H9 (cell line): ENCODE data around the gene AAMP. TPM values are rescaled to one million over a fixed set of nuclear protein-coding genes. Genes with fewer than 3 reads are reported as not detected.

ENCODE experiments used
- DNase-seq: peaks from one replicate; pipeline ENCODE4 v3.0.0-alpha.2; 2017
- H2AFZ ChIP-seq: one replicate; pipeline ENCODE4 v1.6.1; 2013; ENCODE audit warnings: mild to moderate bottlenecking, low read length, control low read depth, moderate library complexity
- H2AK5ac ChIP-seq: 2 replicates; pipeline ENCODE4 v1.6.1; 2013; ENCODE audit warnings: low read length, control low read depth, mixed read lengths; ENCODE audit not compliant: insufficient read length
- H2BK120ac ChIP-seq: one replicate; pipeline ENCODE4 v1.6.1; 2013; ENCODE audit warnings: low read depth, mild to moderate bottlenecking, low read length, control low read depth, inconsistent platforms; ENCODE audit not compliant: poor library complexity, severe bottlenecking
- H2BK12ac ChIP-seq: 2 replicates; pipeline ENCODE4 v1.6.1; 2013; ENCODE audit warnings: low read length, control low read depth, mixed read lengths, low read depth; ENCODE audit not compliant: insufficient read length
- H2BK15ac ChIP-seq: 2 replicates; pipeline ENCODE4 v1.6.1; 2013; ENCODE audit warnings: low read depth, low read length, control low read depth
- H2BK20ac ChIP-seq: one replicate; pipeline ENCODE4 v1.6.1; 2013; ENCODE audit warnings: low read depth, mild to moderate bottlenecking, low read length, control low read depth, inconsistent platforms; ENCODE audit not compliant: poor library complexity, severe bottlenecking
- H2BK5ac ChIP-seq: 2 replicates; pipeline ENCODE4 v1.6.1; 2013; ENCODE audit warnings: low read length, control low read depth, mixed read lengths; ENCODE audit not compliant: insufficient read length
- H3K14ac ChIP-seq: 2 replicates; pipeline ENCODE4 v1.6.1; 2013; ENCODE audit warnings: low read length, control low read depth; ENCODE audit not compliant: insufficient read depth
- H3K18ac ChIP-seq: 2 replicates; pipeline ENCODE4 v1.6.1; 2013; ENCODE audit warnings: low read depth, mild to moderate bottlenecking, mixed read lengths, low read length, control low read depth; ENCODE audit not compliant: insufficient read length
- H3K23ac ChIP-seq: 2 replicates; pipeline ENCODE4 v1.6.1; 2013; ENCODE audit warnings: low read length, control low read depth, mixed read lengths, low read depth; ENCODE audit not compliant: insufficient read length
- H3K23me2 ChIP-seq: 2 replicates; pipeline ENCODE4 v1.6.1; 2013; ENCODE audit warnings: low read depth, mild to moderate bottlenecking, mixed read lengths, low read length, control low read depth; ENCODE audit not compliant: insufficient read length, poor library complexity, severe bottlenecking
- H3K27ac ChIP-seq: 2 replicates; pipeline ENCODE4 v1.5.1; 2013; ENCODE audit warnings: low read length, control low read depth, mixed read lengths, low read depth; ENCODE audit not compliant: insufficient read length
- H3K27me3 ChIP-seq: 2 replicates; pipeline ENCODE4 v1.6.1; 2013; ENCODE audit warnings: low read length, control low read depth, inconsistent platforms; ENCODE audit not compliant: insufficient read depth
- H3K4ac ChIP-seq: 2 replicates; pipeline ENCODE4 v1.6.1; 2013; ENCODE audit warnings: low read depth, mild to moderate bottlenecking, control low read depth, inconsistent platforms, low read length, moderate library complexity
- H3K4me1 ChIP-seq: 2 replicates; pipeline ENCODE4 v1.6.1; 2013; ENCODE audit warnings: low read length, control low read depth, inconsistent platforms; ENCODE audit not compliant: insufficient read depth
- H3K4me2 ChIP-seq: 2 replicates; pipeline ENCODE4 v1.6.1; 2013; ENCODE audit warnings: low read length, control low read depth, mixed read lengths; ENCODE audit not compliant: insufficient read length, insufficient read depth
- H3K56ac ChIP-seq: 2 replicates; pipeline ENCODE4 v1.6.1; 2013; ENCODE audit warnings: low read depth, mild to moderate bottlenecking, mixed read lengths, low read length, control low read depth; ENCODE audit not compliant: insufficient read length
- H3K79me1 ChIP-seq: 2 replicates; pipeline ENCODE4 v1.6.1; 2013; ENCODE audit warnings: low read depth, mild to moderate bottlenecking, moderate library complexity, low read length, control low read depth, inconsistent platforms; ENCODE audit not compliant: insufficient read depth, poor library complexity, severe bottlenecking
- H3K79me2 ChIP-seq: 2 replicates; pipeline ENCODE4 v1.6.1; 2013; ENCODE audit warnings: low read length, control low read depth, inconsistent platforms; ENCODE audit not compliant: insufficient read depth
- H3K9ac ChIP-seq: 2 replicates; pipeline ENCODE4 v1.6.1; 2013; ENCODE audit warnings: low read length, control low read depth, mixed read lengths; ENCODE audit not compliant: insufficient read length; ENCODE audit errors: extremely low read depth
- H3K9me3 ChIP-seq: one replicate; pipeline ENCODE4 v1.6.1; 2013; ENCODE audit warnings: low read depth, low read length, inconsistent platforms; ENCODE audit not compliant: control insufficient read depth
- H3T11ph ChIP-seq: one replicate; pipeline ENCODE4 v1.6.1; 2013; ENCODE audit warnings: mild to moderate bottlenecking, low read length, control low read depth, inconsistent platforms
- H4K20me1 ChIP-seq: one replicate; pipeline ENCODE4 v1.6.1; 2013; ENCODE audit not compliant: control insufficient read depth, insufficient read length, insufficient read depth
- H4K5ac ChIP-seq: 2 replicates; pipeline ENCODE4 v1.6.1; 2013; ENCODE audit warnings: low read depth, mild to moderate bottlenecking, mixed read lengths, low read length, control low read depth; ENCODE audit not compliant: insufficient read length
- H4K8ac ChIP-seq: replicated peaks from 2 replicates; pipeline ENCODE4 v1.6.1; 2013; ENCODE audit warnings: low read length, control low read depth, mixed read lengths, low read depth; ENCODE audit not compliant: insufficient read length
- H4K91ac ChIP-seq: 2 replicates; pipeline ENCODE4 v1.6.1; 2013; ENCODE audit warnings: low read depth, mild to moderate bottlenecking, moderate library complexity, mixed read lengths, low read length, control low read depth; ENCODE audit not compliant: insufficient read length
- H3K27ac Mint-ChIP-seq, 3 experiments: 2 replicates in 2 of 3; 3 replicates in 1 of 3; pipeline ENCODE4 v1.8.0; 2020 to 2021; ENCODE audit warnings: mixed read lengths in 3 of 3, mild to moderate bottlenecking in 1 of 3, moderate library complexity in 1 of 3
- H3K27me3 Mint-ChIP-seq: 2 replicates; pipeline ENCODE4 v1.8.0; 2021; ENCODE audit warnings: low read depth, mild to moderate bottlenecking, moderate library complexity, mixed read lengths
- H3K36me3 Mint-ChIP-seq, 3 experiments: 2 replicates in 2 of 3; 3 replicates in 1 of 3; pipeline ENCODE4 v1.8.0; 2020 to 2021; ENCODE audit warnings: low read depth in 3 of 3, mixed read lengths in 3 of 3; ENCODE audit not compliant: insufficient read depth in 1 of 3
- H3K4me1 Mint-ChIP-seq, 2 experiments: 2 replicates each; pipeline ENCODE4 v1.8.0; 2020; ENCODE audit warnings: mixed read lengths in 2 of 2
- H3K4me3 Mint-ChIP-seq, 2 experiments: 2 replicates in 1 of 2; 3 replicates in 1 of 2; pipeline ENCODE4 v1.8.0; 2020 to 2021; ENCODE audit warnings: mild to moderate bottlenecking in 2 of 2, mixed read lengths in 2 of 2, moderate library complexity in 1 of 2
- H3K9me3 Mint-ChIP-seq, 2 experiments: 2 replicates in 1 of 2; 3 replicates in 1 of 2; pipeline ENCODE4 v1.8.0; 2020; ENCODE audit warnings: mild to moderate bottlenecking in 2 of 2, mixed read lengths in 2 of 2, moderate library complexity in 1 of 2
- WGBS: extraction: QIAGEN DNeasy Blood & Tissue Kit; methylation state at CpG from one replicate; pipeline ENCODE4 v1.1.7; 2013; ENCODE audit warnings: missing lambda C conversion rate, low lambda C conversion rate, mixed read lengths; ENCODE audit not compliant: insufficient read length; ENCODE audit errors: extremely low coverage; 5-methylcytosine and 5-hydroxymethylcytosine counted together
- total RNA-seq: library from RNA; stranded (reverse); gene quantifications from 2 replicates; pipeline ENCODE4 v1.2.1, GENCODE V29; 2021
- TF ChIP-seq, protein P1 (sequence below): fragments of 200-600 bp; sonication (generic); conservative IDR thresholded peaks from 3 replicates; pipeline ENCODE4 v1.8.0; 2021; ENCODE audit warnings: antibody characterized with exemption, mild to moderate bottlenecking

AAMP gene
- total RNA-seq, 1 experiment from 2014 or later: 103 TPM

DNA sequence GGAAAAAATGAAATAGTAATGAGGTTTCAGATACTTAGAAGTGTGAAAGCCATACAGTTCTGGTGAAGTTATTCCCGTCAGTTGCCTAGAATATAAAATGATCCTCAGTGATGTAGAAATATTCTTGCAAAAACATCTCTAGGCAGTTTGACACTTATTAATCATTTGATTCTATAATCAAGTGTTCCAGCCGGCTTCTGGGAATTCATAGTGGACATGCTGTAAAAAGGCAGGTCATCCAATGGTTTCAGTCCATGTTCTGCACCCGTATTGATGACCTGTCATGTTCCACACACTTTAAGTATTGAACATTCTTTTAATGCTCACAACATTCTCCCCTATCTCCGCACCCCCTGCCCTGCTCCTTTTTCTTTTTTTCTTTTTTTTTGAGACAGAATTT lies 33.1 kb downstream of the AAMP start:
- no peaks in the 10 kb centered on the region for H3K79me2 ChIP-seq
- no peaks in the 10 kb centered on the region for H3K9me3 ChIP-seq
- H2BK5ac ChIP-seq: no peak overlapping the region
- no peaks in the 10 kb centered on the region for H3K79me1 ChIP-seq
- no peak overlapping the region for H3K4me2 ChIP-seq
- H4K8ac ChIP-seq: no peak overlapping the region
- H2AK5ac ChIP-seq: no peak overlapping the region
- H3T11ph ChIP-seq: no peak overlapping the region
- no peaks in the 10 kb centered on the region for H3K27me3 Mint-ChIP-seq
- H4K20me1 ChIP-seq: no peaks in the 10 kb centered on the region
- no peak overlapping the region for H2BK20ac ChIP-seq
- H3K23ac ChIP-seq: no peak overlapping the region
- H3K9me3 Mint-ChIP-seq: no peaks in the 10 kb centered on the region
- H3K4me1 ChIP-seq: no peaks in the 10 kb centered on the region
- WGBS: no CpG with 5 or more reads among the region's 4 CpGs
- no peak overlapping the region for H2AFZ ChIP-seq
- H3K4ac ChIP-seq: no peak overlapping the region
- H3K36me3 Mint-ChIP-seq: peaks cover 42 to 91% (median 79%) of the 10 kb centered on the region in 3 experiments; a peak in 6 of 7 replicates
- no peak overlapping the region for H3K4me3 Mint-ChIP-seq
- no peak for DNase-seq
- TF ChIP-seq, protein P1, sequence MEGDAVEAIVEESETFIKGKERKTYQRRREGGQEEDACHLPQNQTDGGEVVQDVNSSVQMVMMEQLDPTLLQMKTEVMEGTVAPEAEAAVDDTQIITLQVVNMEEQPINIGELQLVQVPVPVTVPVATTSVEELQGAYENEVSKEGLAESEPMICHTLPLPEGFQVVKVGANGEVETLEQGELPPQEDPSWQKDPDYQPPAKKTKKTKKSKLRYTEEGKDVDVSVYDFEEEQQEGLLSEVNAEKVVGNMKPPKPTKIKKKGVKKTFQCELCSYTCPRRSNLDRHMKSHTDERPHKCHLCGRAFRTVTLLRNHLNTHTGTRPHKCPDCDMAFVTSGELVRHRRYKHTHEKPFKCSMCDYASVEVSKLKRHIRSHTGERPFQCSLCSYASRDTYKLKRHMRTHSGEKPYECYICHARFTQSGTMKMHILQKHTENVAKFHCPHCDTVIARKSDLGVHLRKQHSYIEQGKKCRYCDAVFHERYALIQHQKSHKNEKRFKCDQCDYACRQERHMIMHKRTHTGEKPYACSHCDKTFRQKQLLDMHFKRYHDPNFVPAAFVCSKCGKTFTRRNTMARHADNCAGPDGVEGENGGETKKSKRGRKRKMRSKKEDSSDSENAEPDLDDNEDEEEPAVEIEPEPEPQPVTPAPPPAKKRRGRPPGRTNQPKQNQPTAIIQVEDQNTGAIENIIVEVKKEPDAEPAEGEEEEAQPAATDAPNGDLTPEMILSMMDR: no peak
- H3K9ac ChIP-seq: no peak overlapping the region
- no peak overlapping the region for H2BK12ac ChIP-seq
- H4K91ac ChIP-seq: no peak overlapping the region
- H3K56ac ChIP-seq: no peak overlapping the region
- no peaks in the 10 kb centered on the region for H3K23me2 ChIP-seq
- no peaks in the 10 kb centered on the region for H3K4me1 Mint-ChIP-seq
- H3K27me3 ChIP-seq: no peaks in the 10 kb centered on the region
- H2BK120ac ChIP-seq: no peak overlapping the region
- H4K5ac ChIP-seq: no peak overlapping the region
- H3K14ac ChIP-seq: no peak overlapping the region
- H3K18ac ChIP-seq: no peak overlapping the region
- H3K27ac ChIP-seq: no peak overlapping the region
- H2BK15ac ChIP-seq: no peak overlapping the region
- no peak overlapping the region; a peak in 2 of 7 replicates for H3K27ac Mint-ChIP-seq
